ENCODE data around the gene AHI1.

- TF ChIP-seq CTCF (conservative IDR thresholded peaks at IDR 0.05; ENCODE audit: low read depth, low read length) (no peak), EZH2 (IDR thresholded peaks at IDR 0.05; ENCODE audit: low read length, unreplicated experiment) (no peak), EZH2phosphoT487 (IDR thresholded peaks at IDR 0.05; ENCODE audit: borderline replicate concordance, low read length) (no peak)
Observed at GRCh38 chr6:135270676-135271536, 226.6 kb downstream of the AHI1 start.

Measured in PC-3 (cell line).